ENCODE results near the gene DNAI1.
A peak's percentile ranks its signal among the peaks of the same experiment; 100 is the strongest.

The DNAI1 gene

DNA sequence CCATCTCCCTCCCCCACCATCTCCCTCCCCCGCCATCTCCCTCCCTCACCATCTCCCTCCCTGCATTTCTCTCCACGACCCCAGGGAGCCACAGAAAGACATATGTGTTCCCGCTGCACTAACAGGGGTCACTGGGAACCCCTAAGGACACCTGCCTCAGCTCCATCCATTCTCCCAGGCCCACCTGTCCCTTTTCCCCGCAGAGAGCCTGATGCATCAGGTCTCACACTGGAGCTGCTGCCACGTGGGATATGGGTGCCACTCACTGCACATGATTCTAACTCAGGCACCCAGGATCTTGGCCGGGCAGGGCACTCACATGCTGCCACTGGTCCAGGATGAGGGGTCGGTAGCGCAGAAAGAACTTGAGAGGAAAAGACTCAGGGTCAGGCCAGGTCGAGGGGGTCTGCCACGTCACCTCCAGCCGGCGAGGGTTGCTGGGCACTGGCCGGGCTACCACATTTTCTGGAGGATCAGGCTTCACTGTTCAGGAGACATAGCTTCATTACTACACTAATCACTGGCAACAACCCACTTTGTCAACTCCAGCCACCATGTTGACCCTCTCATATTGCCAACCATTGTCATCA, 97.4 kb downstream of the DNAI1 start:
- Mint-ChIP-seq H3K27ac (no peak overlapping the region), H3K36me3 (ENCODE audit: low read depth) (no peaks in the 10 kb centered on the region), H3K27me3 (peaks cover 37% of the 10 kb centered on the region), H3K9me3 (no peaks in the 10 kb centered on the region), H3K4me1 (ENCODE audit: low read depth) (no peaks in the 10 kb centered on the region), H3K4me3 (no peak overlapping the region)
- DNase-seq = no peak

DNA sequence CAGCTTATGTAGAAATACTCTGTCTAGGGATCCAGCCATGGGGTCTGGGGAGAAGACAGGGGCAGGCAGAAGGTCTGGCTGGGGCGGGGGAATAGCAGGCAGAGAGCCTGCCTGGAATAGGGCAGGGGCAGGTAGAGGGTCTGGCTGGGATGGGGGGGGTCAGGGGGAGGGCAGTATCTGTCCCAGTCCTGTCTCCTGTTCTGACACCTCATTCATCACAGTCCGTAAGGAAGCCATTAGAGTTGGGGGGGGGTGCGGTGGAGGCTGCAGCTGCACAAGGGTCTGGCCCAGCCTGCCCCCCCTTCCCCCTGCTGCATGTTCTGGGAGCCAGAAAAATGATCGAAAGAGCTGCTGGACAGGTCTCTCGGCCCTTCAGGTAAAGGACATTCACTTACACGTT, 98.3 kb downstream of the DNAI1 start:
- Mint-ChIP-seq H3K27ac (no peak overlapping the region), H3K9me3 (no peaks in the 10 kb centered on the region), H3K4me1 (ENCODE audit: low read depth) (no peaks in the 10 kb centered on the region), H3K36me3 (ENCODE audit: low read depth) (no peaks in the 10 kb centered on the region), H3K27me3 (peaks cover 37% of the 10 kb centered on the region), H3K4me3 (no peak overlapping the region)
- no peak for DNase-seq

DNA sequence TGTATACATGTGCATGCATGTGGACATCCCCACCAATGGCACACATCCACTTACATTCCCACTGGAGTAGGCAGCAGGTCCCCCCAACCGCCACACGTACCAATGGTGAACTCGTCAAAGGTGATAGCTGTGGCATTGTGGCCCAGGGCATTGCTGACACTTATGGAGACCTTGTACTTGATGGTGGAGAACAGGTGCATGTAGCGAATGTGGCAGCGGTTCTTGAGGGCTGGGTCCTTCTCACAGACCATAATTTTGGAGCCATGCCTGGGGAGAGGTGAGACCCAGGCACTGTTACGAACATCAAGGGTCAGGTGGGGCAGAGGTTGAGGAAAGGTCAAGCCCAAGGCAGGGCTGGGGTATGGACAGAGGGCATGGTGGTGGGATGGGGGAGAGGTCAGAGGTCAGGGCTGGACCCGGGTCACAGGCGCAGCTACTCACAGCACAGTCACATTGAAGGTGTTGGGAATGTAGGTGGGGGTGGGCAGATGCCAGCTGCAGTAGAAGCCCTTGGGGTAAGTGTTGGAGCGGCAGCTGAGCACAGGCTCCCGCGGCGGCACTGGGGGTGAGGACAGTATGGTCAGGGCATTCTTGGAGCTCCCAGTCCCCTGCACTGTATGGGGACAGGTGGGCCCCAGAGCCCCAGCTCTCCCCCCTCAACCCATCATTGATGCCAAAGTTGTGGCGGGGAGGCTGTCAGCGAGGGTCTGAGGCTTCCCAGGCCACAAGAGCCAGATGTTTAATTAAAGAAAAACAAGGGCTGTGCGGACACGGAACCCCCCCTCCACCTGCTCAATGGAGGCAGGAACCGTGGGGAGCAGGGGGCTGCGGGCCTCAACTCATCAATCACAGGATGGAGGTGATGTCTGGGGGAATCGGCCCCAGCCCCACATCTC, 99.1 kb downstream of the DNAI1 start:
- no peak overlapping the region for H3K27ac Mint-ChIP-seq

GRCh38 chr9:34558364-34558763, 99.8 kb downstream of the DNAI1 start:
- no peaks in the 10 kb centered on the region for H3K4me1 Mint-ChIP-seq (ENCODE audit: low read depth)
- no peaks in the 10 kb centered on the region for H3K9me3 Mint-ChIP-seq
- H3K27me3 Mint-ChIP-seq = peaks cover 40% of the 10 kb centered on the region
- H3K27ac Mint-ChIP-seq = no peak overlapping the region
- no peaks in the 10 kb centered on the region for H3K36me3 Mint-ChIP-seq (ENCODE audit: low read depth)
- DNase-seq = no peak
- H3K4me3 Mint-ChIP-seq = no peak overlapping the region

More for the DNA sequence above, 99.1 kb downstream of the DNAI1 start:
- no peak for DNase-seq
- Mint-ChIP-seq H3K4me1 (ENCODE audit: low read depth) (no peaks in the 10 kb centered on the region), H3K27me3 (peaks cover 37% of the 10 kb centered on the region), H3K4me3 (no peak overlapping the region), H3K36me3 (ENCODE audit: low read depth) (no peaks in the 10 kb centered on the region), H3K9me3 (no peaks in the 10 kb centered on the region)

DNA sequence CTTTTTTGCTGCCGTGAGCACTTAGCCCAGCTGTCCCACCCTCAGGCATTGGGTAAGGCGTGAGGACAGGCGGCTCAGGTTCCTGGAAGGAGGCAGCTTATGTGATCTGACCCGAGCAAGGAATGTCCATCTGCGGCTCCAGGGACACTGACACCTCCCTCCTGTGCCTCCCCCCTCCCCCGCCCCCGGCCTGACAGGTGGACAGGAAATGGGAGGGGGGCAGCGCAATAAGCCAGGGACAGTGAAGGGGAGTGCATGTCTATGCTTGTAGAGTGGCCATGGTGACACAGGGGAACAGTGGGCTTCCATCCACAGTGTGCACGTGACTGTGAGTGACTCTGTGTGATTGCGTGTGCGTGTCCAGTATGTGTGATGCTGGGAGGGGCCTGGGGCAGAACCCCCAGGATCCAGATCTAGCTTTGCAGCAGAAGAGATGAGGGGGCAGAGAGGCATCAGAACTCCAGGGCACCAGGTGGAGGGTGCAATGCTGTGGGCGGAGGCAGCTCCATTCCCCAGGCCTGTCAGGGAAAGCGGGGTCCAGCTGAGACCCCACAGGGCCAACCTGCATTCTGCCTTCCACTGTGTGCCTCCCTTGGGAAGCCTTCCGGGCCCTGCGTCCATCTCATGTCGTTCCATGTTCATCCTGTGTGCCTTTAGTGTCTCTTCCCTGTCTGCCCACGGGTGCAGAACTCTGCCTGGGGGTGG, 100.5 kb downstream of the DNAI1 start:
- Mint-ChIP-seq H3K4me3 (no peak overlapping the region), H3K9me3 (no peaks in the 10 kb centered on the region), H3K36me3 (ENCODE audit: low read depth) (no peaks in the 10 kb centered on the region), H3K4me1 (ENCODE audit: low read depth) (no peaks in the 10 kb centered on the region), H3K27ac (no peak overlapping the region), H3K27me3 (peaks cover 40% of the 10 kb centered on the region)
- no peak for DNase-seq

DNA sequence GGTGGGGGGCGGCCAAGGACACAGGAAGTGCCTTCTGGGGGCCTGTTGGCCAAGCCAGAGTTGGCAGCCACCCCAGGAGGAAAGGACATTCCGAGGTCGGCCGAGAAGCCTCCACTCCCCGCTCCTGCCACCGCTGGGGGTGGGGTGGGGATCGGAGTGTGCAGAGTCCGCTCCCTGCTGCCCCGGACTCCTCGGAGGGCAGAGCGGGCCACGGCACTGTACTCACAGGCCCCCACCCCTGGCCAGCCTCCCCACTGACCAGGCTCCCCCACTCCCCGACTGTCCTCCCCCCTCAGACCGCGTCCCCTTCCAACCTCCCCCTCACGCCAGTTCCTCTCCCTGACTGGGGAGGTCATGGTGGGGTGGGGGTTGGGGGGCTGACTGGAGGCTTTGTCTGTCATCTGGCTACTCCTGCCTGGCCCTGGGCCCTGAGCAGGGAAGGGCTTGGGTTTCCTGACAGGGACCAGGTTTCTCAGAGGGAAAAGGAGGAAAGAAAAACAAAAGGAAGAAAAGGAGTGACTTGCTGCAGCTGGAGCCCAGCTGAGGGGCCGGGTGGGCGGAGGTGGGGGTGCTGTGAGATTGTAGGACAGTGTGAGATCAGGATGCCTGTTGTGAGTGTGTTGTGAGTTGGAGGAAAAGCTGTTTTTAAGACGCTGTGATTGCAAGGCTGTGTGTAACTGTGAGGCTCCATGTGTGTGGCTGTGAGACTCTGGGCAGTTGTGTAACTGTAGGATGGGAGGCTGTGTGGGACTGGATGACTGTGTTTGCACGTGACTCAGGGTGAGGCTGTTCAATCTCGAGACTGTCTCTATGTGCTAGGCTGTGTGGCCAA, 101.2 kb downstream of the DNAI1 start:
- H3K4me1 Mint-ChIP-seq (ENCODE audit: low read depth) = no peaks in the 10 kb centered on the region
- H3K27ac Mint-ChIP-seq = no peak overlapping the region
- H3K36me3 Mint-ChIP-seq (ENCODE audit: low read depth) = no peaks in the 10 kb centered on the region
- DNase-seq = no peak
- H3K9me3 Mint-ChIP-seq = no peaks in the 10 kb centered on the region
- no peak overlapping the region for H3K4me3 Mint-ChIP-seq
- H3K27me3 Mint-ChIP-seq = peaks cover 47% of the 10 kb centered on the region

DNA sequence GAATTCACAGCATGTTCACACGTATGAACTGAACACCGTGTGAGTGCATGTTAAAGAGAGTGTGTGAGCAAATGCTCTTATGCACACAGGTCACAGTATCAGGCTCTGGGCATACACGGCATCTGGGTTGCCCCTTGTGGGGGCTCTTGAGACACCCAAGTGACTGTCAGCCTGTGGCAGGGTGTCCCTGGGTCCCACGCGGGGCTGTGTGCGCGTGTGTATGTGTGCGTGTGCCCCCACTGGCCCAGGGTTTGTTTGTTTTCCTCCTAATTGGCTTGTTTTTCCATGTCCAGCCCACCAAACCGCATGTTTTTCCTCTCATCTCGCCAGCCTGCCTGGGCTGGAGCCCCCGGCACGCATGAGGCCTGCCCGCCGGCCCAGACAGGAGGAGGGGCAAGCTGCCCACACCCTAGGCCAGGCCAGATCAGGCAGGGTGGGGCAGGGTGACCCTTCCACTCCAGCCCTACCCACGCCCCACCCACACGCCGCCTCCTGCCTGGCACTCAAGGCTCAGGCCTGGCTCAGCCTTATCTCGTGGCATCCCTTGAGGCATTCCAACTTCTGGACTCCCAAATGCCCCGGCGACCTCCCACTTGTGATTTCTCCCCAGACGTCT, 102.1 kb downstream of the DNAI1 start:
- Mint-ChIP-seq H3K36me3 (ENCODE audit: low read depth) (no peaks in the 10 kb centered on the region), H3K27ac (no peak overlapping the region), H3K27me3 (peaks cover 48% of the 10 kb centered on the region), H3K4me3 (no peak overlapping the region), H3K4me1 (ENCODE audit: low read depth) (no peaks in the 10 kb centered on the region), H3K9me3 (no peaks in the 10 kb centered on the region)
- DNase-seq = no peak

GRCh38 chr9:34562135-34562745, 103.6 kb downstream of the DNAI1 start:
- peaks cover 47% of the 10 kb centered on the region for H3K27me3 Mint-ChIP-seq

DNA sequence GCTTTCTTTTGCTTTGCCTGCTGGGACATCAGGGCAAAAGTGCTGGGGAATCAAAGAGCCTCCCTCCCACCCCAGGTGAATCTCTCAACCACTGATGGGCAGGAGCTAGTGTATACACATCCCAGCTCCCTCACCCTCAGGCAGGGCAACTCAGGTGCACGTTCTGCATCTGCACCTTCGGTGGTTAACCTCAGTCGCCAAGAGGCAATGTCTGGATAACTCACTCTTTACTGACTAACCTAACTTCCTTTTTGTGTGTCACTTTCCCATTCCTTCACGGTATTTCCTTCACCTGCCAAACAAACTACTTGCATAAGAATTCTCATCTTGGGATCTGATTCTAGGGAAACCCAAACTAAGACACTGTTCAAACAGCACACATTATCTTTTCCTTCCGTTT, 104.7 kb downstream of the DNAI1 start:
- DNase-seq = no peak
- Mint-ChIP-seq H3K36me3 (ENCODE audit: low read depth) (no peaks in the 10 kb centered on the region), H3K4me3 (no peak overlapping the region), H3K27ac (no peak overlapping the region), H3K9me3 (no peaks in the 10 kb centered on the region), H3K4me1 (ENCODE audit: low read depth) (no peaks in the 10 kb centered on the region), H3K27me3 (peaks cover 44% of the 10 kb centered on the region)

More at GRCh38 chr9:34562135-34562745, 103.6 kb downstream of the DNAI1 start:
- no peaks in the 10 kb centered on the region for H3K36me3 Mint-ChIP-seq (ENCODE audit: low read depth)
- no peaks in the 10 kb centered on the region for H3K4me1 Mint-ChIP-seq (ENCODE audit: low read depth)
- DNase-seq = peak; percentile 45
- H3K9me3 Mint-ChIP-seq = no peaks in the 10 kb centered on the region
- no peak overlapping the region for H3K4me3 Mint-ChIP-seq
- no peak overlapping the region for H3K27ac Mint-ChIP-seq

DNA sequence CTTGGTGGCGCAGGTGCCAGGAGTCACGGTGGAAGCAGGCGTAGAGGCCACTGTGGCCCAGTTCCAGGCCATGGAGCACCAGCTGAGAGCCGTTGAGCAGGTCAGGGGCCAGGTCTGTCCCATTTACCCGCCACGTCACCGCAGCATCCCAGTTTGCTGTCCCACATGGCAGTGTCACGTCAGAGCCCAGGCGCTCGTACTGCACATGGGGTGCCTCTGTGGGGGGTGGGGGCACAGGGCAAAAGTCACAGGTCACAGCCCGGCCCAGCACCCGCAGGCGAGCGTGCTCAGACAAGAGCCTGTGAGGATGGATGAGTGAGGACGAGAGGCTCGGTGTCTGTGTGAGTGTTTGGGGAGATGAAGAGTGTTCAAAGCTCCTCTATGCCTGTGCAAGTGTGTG, 106.0 kb downstream of the DNAI1 start:
- H3K27me3 Mint-ChIP-seq = peaks cover 38% of the 10 kb centered on the region

GRCh38 chr9:34565856-34566255, 107.3 kb downstream of the DNAI1 start:
- no peaks in the 10 kb centered on the region for H3K9me3 Mint-ChIP-seq
- no peaks in the 10 kb centered on the region for H3K4me1 Mint-ChIP-seq (ENCODE audit: low read depth)
- peaks cover 33% of the 10 kb centered on the region for H3K27me3 Mint-ChIP-seq
- H3K4me3 Mint-ChIP-seq = no peak overlapping the region
- DNase-seq = no peak
- no peak overlapping the region for H3K27ac Mint-ChIP-seq
- H3K36me3 Mint-ChIP-seq (ENCODE audit: low read depth) = no peaks in the 10 kb centered on the region

More for the DNA sequence above, 106.0 kb downstream of the DNAI1 start:
- Mint-ChIP-seq H3K36me3 (ENCODE audit: low read depth) (no peaks in the 10 kb centered on the region), H3K27ac (no peak overlapping the region), H3K9me3 (no peaks in the 10 kb centered on the region), H3K4me3 (no peak overlapping the region), H3K4me1 (ENCODE audit: low read depth) (no peaks in the 10 kb centered on the region)
- no peak for DNase-seq

- Mint-ChIP-seq H3K27me3 (peaks cover 37% of the 10 kb centered on the region), H3K27ac (no peak overlapping the region), H3K9me3 (no peaks in the 10 kb centered on the region), H3K36me3 (ENCODE audit: low read depth) (no peaks in the 10 kb centered on the region), H3K4me1 (ENCODE audit: low read depth) (no peaks in the 10 kb centered on the region), H3K4me3 (no peak overlapping the region)
- no peak for DNase-seq
These were observed 107.7 kb downstream of the DNAI1 start for GRCh38 chr9:34566322-34566721.

- Mint-ChIP-seq H3K36me3 (ENCODE audit: low read depth) (no peaks in the 10 kb centered on the region), H3K27ac (no peak overlapping the region), H3K4me3 (no peak overlapping the region), H3K9me3 (no peaks in the 10 kb centered on the region), H3K4me1 (ENCODE audit: low read depth) (no peaks in the 10 kb centered on the region), H3K27me3 (peaks cover 37% of the 10 kb centered on the region)
- no peak for DNase-seq
These were observed 108.4 kb downstream of the DNAI1 start for GRCh38 chr9:34566972-34567371.

Measured in activated T-cell treated with anti-CD3 and anti-CD28 coated beads, Interleukin-2, amount 50 U/mL, for 24 hours (primary cell).